G401 (cell line): ENCODE measurements around the gene TM9SF4. TPM values are rescaled to one million over a fixed set of nuclear protein-coding genes. Genes with fewer than 3 reads are reported as not detected.
"Not testable (repeated sequence)": the region's sequence is repeated elsewhere in the genome, so short reads cannot be mapped to it uniquely, and the experiment has no call there.

Source experiments
- DNase-seq: peaks from one replicate; pipeline ENCODE4 v3.0.0-alpha.2; 2015; ENCODE audit warnings: low spot score
- in situ Hi-C: cut with HindIII; loops from 2 replicates; pipeline ENCODE4 v1.10.0; 2016; ENCODE audit warnings: low sequenced_read_pairs, mixed read lengths
- total RNA-seq: library from RNA; depleted of rRNA; stranded (reverse); fragments of >200 nt; shearing (Covaris generic); gene quantifications from 2 replicates; pipeline ENCODE4 v1.2.3, GENCODE V29; 2014

Gene TM9SF4
- total RNA-seq, 1 experiment from 2014 or later = 9.7 TPM

GRCh38 chr20:32150291-32150848, 40.9 kb downstream of the TM9SF4 start:
- in situ Hi-C loops = loop anchor here (5.0 kb wide), 1 partner anchor 37 kb away; no protein-coding TSS in a partner anchor
- DNase-seq = no peak

GRCh38 chr20:32152421-32153155, 43.1 kb downstream of the TM9SF4 start:
- in situ Hi-C loops = loop anchor here (5.0 kb wide), 1 partner anchor 35 kb away; no protein-coding TSS in a partner anchor

GRCh38 chr20:32153156-32153665, 43.7 kb downstream of the TM9SF4 start:
- DNase-seq = no peak
- in situ Hi-C loops = loop anchor here (5.0 kb wide), 1 partner anchor 34 kb away; no protein-coding TSS in a partner anchor

More at GRCh38 chr20:32152421-32153155, 43.1 kb downstream of the TM9SF4 start:
- no peak for DNase-seq

- DNase-seq = no peak
- in situ Hi-C loops = loop anchor here (5.0 kb wide), 1 partner anchor 34 kb away; no protein-coding TSS in a partner anchor
Measured at GRCh38 chr20:32153771-32154170, 44.3 kb downstream of the TM9SF4 start.

- DNase-seq = peak; percentile 16
- in situ Hi-C loops = no loop called here
Measured at GRCh38 chr20:32155017-32155981, 45.8 kb downstream of the TM9SF4 start.

GRCh38 chr20:32157611-32158010, 48.1 kb downstream of the TM9SF4 start:
- in situ Hi-C loops = no loop called here

GRCh38 chr20:32158351-32158750, 48.8 kb downstream of the TM9SF4 start:
- in situ Hi-C loops = no loop called here
- no peak for DNase-seq

More at GRCh38 chr20:32157611-32158010, 48.1 kb downstream of the TM9SF4 start:
- no peak for DNase-seq

GRCh38 chr20:32158943-32159660, 49.6 kb downstream of the TM9SF4 start:
- DNase-seq = no peak
- in situ Hi-C loops = no loop called here

GRCh38 chr20:32159766-32160221, 50.3 kb downstream of the TM9SF4 start:
- in situ Hi-C loops = no loop called here
- DNase-seq = no peak

GRCh38 chr20:32160341-32160740, 50.8 kb downstream of the TM9SF4 start:
- in situ Hi-C loops = no loop called here
- no peak for DNase-seq

- no peak for DNase-seq
- in situ Hi-C loops = no loop called here
Measured at GRCh38 chr20:32162351-32162750, 52.8 kb downstream of the TM9SF4 start.

GRCh38 chr20:32163951-32164350, 54.4 kb downstream of the TM9SF4 start:
- no peak for DNase-seq
- in situ Hi-C loops = no loop called here

- in situ Hi-C loops = no loop called here
- DNase-seq = no peak
Measured at GRCh38 chr20:32164984-32165735, 55.6 kb downstream of the TM9SF4 start.

GRCh38 chr20:32165836-32166545, 56.5 kb downstream of the TM9SF4 start:
- peak; percentile 23 for DNase-seq
- in situ Hi-C loops = no loop called here

- in situ Hi-C loops = no loop called here
- DNase-seq = no peak
Measured at GRCh38 chr20:32167552-32167951, 58.0 kb downstream of the TM9SF4 start.

GRCh38 chr20:32168184-32168910, 58.8 kb downstream of the TM9SF4 start:
- in situ Hi-C loops = no loop called here
- DNase-seq = no peak

- not testable (repeated sequence) for DNase-seq
Measured at GRCh38 chr20:32177696-32178095, 68.2 kb downstream of the TM9SF4 start.

More at GRCh38 chr20:32177696-32178095, 68.2 kb downstream of the TM9SF4 start:
- in situ Hi-C loops = not testable (repeated sequence)
